ENCODE results near the gene HOXD9.

The HOXD9 gene

GRCh38 chr2:176140513-176141317 lies 18.2 kb downstream of the HOXD9 start:
- DNase-seq, result peak; percentile 65

- DNase-seq, result no peak
These were observed 19.8 kb downstream of the HOXD9 start for GRCh38 chr2:176142281-176142680.

GRCh38 chr2:176145085-176145969 lies 22.8 kb downstream of the HOXD9 start:
- DNase-seq, result no peak

GRCh38 chr2:176146101-176146500 lies 23.6 kb downstream of the HOXD9 start:
- DNase-seq, result no peak

GRCh38 chr2:176146645-176147044 lies 24.1 kb downstream of the HOXD9 start:
- DNase-seq, result no peak

- DNase-seq, result no peak
These were observed 24.8 kb downstream of the HOXD9 start for GRCh38 chr2:176147210-176147799.

GRCh38 chr2:176147800-176148496 lies 25.4 kb downstream of the HOXD9 start:
- DNase-seq, result no peak

- DNase-seq, result no peak
These were observed 26.4 kb downstream of the HOXD9 start for GRCh38 chr2:176148751-176149421.

- no peak for DNase-seq
These were observed 27.0 kb downstream of the HOXD9 start for GRCh38 chr2:176149481-176149938.

GRCh38 chr2:176149939-176150583 lies 27.5 kb downstream of the HOXD9 start:
- no peak for DNase-seq

- DNase-seq, result no peak
These were observed 28.3 kb downstream of the HOXD9 start for GRCh38 chr2:176150584-176151441.

GRCh38 chr2:176151442-176152287 lies 29.1 kb downstream of the HOXD9 start, which contains the start of gene HOXD4:
Gene HOXD4, plus strand, starts transcription at chr2:176151550. Its CDS starts 84 bp downstream, at chr2:176151634.
- DNase-seq, result no peak

- DNase-seq, result no peak
These were observed 30.0 kb downstream of the HOXD9 start for GRCh38 chr2:176152350-176153181.

- DNase-seq, result no peak
These were observed 32.2 kb downstream of the HOXD9 start for GRCh38 chr2:176154576-176155252.

GRCh38 chr2:176155356-176156044 lies 33.0 kb downstream of the HOXD9 start:
- no peak for DNase-seq

GRCh38 chr2:176156301-176156806 lies 33.8 kb downstream of the HOXD9 start:
- no peak for DNase-seq

Data from HCEC 1CT (cell line).